HK-2 (cell line): ENCODE results near the gene KLK1.
"Not testable (repeated sequence)": the region's sequence is repeated elsewhere in the genome, so short reads cannot be mapped to it uniquely, and the experiment has no call there.

Experiments used
- DNase-seq: peaks from one replicate; pipeline ENCODE4 v3.0.0-alpha.2; 2018; ENCODE audit not compliant: unreplicated experiment

KLK1 gene

DNA sequence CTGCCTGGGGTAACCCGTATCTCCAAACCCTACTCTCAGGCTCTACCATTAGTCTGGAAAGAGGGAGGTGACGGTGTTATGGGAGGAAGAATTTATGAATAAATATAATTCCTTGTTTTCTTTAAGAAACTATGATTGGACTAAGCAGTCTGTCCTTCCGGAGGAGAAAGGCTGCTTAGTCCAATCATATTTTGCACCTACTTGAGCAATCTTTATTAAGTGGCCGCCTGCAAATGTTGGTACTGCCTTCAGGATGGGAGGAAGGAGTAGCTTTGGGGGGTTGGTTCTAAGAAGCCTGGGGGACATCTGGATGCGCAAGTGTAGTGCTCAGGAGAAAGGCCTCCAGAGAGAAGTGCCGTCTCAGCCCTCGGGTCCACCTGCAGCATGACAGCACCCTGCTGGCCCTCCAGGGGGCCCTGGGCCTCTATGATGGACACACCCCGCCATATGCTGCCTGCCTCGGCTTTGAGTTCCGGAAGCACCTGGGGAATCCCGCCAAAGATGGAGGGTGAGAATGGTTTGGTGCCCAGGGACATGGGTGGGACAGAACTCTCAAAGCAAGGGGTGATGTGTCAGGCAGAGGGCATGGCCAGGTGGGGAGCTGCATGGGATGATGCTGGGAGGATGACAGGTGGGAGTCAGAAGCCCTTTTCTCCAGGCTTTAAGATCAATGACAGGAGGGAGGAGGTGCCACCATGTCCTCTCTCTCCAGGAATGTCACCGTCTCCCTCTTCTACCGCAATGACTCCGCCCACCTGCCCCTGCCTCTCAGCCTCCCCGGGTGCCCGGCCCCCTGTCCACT is 29.3 kb downstream of the KLK1 start:
- peak; percentile 59 for DNase-seq

DNA sequence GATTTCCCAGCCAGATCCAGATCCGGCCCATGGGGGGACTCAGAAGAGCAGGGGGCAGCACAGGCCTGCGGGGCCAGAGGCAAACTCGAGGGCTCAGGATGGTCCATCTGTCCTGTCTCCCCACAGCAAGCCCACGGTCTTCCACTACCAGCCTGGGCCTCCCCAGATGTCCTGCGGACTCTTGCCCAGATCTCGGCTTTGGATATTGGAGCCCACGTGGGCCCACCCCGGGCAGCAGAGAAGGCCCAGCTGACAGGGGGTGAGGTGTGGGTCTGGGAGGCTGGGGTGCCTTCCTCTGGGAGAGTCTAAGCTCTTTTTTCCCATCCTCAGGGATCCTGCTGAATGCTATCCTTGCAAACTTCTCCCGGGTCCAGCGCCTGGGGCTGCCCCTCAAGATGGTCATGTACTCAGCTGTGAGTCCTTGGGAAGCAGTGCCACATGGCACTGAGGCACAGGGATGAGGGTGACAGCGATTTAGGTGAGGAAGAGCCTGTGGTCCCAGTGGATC is 30.0 kb downstream of the KLK1 start:
- DNase-seq = no peak

DNA sequence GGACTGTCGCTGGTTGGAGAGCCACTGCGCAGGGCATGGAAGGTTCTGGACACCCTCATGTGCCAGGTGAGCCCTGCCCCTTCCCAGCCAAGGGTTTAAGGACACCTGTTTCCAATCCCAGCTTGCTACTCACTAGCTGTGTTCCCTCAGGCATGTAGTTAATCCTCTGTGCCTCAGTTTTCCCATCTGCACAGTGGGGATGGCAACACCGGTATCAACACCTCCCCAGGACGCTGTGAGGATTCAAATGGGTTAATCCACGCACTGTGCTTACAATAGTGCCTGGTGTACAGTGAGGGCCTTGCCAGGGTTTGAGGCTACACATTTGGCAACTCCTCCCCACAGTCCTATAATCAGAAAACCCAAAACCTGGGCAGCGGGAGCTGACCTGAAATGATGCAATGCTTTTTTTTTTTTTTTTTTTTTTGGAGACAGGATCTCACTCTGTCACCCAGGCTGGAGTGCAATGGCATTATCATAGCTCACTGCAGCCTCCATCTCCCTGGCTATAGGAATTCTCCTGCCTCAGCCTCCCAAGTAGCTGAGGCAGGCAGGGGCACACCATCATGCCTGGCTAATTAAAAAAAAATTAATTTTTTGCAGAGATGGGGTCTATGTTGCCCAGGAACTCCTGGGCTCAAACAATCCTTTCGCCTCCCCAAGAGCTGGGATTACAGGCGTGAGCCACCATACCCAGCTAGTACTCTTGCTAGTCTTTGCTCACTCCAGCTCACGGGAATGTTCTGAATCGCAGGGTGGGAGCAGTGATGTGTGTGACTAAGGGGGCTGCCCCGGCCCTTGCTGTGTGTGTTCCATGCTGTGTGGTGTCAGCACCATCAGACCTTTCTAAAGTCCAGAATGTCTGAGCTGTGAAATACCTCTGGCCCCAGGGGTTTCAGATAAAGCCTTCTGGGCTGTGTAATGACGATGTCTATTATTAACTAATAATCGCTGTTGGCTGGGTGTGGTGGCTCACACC is 31.0 kb downstream of the KLK1 start:
- no peak for DNase-seq

DNA sequence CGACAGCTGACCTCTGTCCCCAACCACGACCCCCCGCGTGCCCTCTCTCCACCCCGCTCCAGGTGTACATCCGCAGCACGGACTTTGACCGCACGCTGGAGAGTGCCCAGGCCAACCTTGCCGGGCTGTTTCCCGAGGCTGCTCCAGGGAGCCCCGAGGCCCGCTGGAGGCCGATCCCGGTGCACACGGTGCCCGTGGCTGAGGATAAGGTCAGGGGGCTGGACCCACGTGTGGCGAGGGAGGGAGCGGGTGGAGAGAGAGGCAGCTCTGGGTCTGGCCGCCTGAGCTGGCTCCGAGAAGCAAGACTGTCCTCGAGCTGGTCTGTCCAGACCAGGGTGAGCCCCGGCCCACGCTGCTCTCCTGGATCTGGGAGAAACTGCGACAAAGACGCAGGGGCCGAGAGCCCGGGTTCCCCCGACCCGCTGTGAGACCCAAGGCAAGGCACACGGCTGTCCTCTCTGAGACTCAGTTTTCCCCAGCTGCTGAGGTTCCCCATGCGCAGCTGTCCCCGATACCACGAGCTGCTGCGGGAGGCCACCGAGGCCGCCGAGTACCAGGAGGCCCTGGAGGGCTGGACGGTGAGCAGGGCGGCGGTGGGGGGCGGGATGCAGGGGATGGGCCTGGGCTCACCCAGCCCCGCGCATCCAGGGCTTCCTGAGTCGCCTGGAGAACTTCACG is 31.9 kb downstream of the KLK1 start:
- DNase-seq = no peak

DNA sequence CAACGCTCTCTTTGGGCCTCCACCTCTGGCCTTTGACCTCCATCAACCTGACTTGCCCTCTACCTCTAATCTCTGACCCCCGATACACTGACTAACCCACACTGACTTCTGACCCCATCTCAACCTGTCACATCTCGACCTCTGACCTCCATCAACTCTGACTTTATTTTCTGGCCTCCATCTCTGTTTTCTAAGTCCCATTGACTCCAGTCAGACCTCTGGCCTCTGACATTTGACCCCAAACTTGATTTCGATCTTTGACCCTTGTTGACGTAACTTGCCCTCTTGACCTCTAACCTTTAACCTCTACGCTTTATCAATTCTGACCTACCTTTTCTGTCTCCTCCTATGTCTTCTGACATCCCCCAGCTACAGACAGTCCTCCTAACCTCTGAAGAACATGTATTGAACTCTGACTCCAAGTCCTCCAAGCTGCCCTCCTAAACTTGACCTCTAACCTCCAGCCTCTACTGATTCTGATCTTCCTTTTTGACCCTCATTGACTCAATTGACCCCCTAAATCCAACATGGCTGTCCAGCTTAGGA is 32.6 kb downstream of the KLK1 start:
- no peak for DNase-seq

DNA sequence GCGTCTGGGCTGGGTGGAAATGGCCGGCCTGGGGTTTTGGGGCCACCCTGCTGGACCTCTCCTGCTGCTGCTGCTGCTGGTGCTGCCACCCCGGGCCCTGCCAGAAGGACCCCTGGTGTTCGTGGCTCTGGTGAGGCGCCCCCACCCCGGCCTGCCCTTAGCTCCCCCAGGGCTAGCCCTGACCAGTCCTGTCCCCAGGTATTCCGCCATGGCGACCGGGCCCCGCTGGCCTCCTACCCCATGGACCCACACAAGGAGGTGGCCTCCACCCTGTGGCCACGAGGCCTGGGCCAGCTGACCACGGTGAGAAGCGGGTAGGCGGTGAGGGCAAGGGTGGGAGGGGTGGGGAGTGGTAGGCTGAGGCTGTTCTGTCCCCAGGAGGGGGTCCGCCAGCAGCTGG is 33.2 kb downstream of the KLK1 start, which contains the start of gene ACP4:
TSS of gene ACP4 (plus strand) at position 20 of the 400 bp plus-strand sequence. CDS start at position 20, 0 bp downstream.
- no peak for DNase-seq

DNA sequence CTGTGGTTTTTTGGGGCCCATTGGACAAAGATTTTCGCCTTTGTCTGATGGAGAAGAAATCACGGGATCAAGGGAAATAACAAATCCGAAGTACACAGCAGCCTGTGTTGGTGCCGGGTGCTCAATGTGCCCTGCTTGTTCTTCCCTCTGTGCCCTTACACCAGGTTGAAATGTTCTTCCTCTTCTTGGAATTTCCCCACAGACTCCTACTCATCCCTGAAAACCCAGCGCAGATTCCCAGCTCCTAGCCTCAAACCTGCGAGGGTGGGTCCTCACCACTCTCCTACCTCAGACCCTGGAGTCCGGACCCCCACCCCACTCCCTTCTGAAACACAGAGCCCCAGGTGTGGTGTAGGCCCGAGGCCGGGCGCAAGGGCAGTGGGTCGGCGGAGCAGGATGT is 38.3 kb downstream of the KLK1 start:
- no peak for DNase-seq

DNA sequence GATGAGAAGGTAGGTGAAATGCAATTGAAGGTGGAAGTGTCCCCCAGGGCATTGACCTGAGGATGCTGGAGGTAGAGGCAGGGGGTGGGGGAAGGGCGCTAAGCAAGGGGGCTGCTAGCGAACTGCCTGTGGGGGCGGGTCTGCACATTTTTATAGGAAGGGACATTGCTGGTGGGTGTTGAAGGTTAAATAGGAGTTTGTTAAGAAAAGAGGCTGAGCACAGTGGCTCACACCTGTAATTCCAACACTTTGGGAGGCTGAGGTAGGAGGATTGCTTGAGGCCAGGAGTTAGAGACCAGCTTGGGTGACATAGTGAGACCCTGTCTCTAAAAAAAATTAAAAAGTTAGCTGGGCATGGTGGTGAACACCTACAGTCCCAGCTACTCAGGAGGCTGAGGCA is 38.9 kb downstream of the KLK1 start:
- no peak for DNase-seq

DNA sequence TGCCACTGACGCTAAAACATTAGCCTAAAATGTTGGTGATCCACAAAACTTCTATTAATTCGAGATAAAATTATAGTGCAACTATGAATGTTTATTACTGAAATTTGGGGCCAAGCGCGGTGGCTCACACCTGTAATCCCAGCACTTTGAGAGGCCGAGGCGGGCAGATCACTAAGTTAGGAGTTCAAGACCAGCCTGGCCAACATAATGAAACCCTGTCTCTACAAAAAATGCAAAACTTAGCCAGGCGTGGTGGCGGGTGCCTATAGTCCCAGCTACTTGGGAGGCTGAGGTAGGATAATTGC is 39.8 kb downstream of the KLK1 start:
- DNase-seq = not testable (repeated sequence)

DNA sequence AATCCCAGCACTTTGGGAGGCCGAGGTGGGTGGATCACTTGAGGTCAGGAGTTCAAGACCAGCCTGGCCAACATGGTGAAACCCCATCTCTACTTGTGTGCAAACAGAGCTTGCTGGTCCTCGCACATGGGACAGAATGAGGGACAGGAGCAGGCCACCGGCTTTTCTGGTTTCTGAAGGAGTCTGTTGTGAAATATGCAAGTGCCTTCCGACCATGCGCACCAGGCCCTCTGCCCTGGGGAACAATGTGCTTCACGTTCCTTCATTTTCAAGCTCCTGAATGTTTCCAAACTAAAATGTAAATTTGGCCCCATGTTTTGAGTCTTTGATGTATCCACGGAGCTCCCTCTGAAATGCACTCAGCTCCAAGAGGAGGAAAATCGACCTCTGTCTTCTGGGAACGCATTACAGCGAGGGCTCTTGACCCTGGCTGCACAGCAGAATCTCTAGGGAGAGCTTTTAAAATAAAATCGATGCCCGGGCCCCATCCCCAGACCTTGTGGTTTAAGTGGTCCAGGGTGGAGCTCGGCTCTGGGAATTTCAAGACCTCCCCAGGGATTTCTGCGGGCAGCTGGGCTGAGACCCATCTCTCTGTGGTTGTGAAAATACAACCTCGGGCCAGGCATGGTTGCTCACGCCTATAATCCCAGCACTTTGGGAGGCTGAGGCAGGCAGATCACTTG is 42.7 kb downstream of the KLK1 start:
- no peak for DNase-seq

DNA sequence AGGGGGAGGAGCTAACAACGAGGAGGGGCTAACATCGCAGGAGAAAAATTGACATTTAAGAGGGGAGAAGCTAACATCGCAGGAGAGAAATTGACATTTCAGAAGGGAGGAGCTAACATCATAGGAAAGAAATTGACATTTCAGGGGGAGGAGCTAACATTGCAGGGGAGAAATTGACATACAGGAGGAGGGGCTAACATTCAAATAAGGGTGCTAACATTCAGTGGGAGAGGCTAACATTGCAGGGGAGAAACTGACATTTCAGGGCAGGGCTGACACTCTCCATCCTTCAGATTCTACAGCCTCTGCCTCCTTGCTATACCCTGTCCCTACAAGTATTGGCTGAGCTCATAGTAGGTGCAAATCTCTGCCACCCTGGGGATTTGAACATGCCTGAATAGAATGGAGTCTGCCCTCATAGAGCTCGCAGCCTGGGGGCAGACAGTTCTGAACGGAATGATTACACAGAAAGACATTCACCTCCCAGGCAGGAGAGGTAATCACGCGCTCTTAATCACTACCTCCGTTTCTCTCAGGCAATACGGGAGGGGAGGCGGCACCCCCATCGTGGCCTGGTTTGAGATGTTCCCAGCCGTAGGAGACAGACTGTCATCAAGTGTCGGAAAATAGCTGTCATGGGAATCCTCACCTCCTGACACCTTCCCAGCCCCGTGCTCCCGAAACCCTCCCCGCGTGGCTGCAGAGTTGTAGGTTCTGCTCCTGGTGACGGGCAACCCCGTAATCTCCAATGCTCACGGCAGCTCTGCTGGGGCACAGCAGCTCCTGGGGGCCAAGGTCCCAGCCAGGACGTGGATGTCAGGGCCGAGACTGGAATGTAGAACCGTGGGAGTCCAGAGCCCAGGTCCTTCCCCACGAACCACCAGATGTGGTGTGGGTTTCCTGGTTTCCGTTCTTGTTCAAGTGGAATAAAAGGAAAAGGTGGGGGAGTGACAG is 43.8 kb downstream of the KLK1 start:
- DNase-seq = no peak

DNA sequence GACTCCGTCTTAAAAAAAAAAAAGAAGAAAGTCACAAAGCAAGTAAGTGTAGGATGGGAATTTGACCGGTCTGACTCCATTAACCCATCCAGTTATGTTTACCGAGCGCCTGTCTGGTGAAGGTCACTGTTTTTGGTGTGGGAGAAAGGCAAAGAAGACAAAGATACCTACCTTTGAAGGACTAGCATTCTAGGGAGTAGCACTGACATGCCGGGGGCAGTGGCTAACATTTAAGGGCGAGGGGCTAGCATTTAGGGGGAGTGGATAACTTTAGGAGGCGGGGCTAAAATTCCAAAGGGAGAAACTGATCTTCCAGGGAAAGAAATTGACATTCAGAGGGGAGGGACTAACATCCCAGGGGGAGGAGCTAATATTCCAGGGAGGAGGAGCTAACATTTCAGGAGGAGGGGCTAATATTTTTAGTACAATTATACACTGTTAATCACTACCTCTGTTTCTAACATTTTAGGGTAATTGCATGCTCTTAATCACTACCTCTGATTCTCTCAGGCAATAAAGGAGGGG is 44.6 kb downstream of the KLK1 start:
- no peak for DNase-seq

DNA sequence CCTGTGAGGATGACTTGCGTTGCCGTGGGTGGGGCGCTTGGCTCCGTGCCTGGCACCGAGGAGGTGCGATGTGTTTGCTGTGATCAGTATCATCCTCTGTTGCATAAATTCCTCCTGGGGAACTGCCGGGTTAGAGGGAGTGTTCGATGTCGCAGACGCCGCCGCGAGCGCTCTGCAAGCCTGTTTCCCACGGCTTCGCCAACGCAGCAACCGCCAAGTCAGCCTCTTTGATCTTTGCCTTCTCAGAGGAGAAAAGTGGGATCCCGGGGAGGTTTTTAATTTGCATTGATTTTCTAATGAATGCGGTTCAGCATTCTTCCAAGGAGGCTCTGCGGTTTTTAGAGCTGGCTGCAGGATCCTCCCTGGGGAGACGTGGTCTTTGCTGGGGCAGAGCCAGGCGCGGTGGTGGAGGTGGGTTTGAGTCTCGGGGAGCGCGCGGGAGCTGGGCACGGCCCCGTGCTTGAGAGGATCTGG is 45.7 kb downstream of the KLK1 start:
- DNase-seq = no peak

DNA sequence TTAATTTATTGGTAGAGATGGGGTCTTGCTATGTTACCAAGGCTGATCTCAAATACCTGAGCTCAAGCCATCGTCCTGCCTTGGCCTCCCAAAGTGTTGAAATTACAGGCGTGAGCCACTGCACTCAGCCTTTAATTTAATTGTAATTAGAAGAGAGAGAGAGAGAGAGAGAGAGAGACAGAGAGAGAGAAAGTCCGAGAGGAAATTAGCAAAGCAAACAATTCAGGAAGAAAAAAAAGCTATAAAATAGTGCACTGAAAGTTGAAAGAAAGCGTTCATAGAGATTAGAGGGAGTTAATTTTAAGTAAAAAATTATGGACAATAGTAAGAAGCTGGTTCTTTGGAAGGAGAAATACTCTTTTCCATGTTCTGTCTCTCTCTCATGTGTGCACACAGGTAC is 46.3 kb downstream of the KLK1 start:
- DNase-seq = no peak

DNA sequence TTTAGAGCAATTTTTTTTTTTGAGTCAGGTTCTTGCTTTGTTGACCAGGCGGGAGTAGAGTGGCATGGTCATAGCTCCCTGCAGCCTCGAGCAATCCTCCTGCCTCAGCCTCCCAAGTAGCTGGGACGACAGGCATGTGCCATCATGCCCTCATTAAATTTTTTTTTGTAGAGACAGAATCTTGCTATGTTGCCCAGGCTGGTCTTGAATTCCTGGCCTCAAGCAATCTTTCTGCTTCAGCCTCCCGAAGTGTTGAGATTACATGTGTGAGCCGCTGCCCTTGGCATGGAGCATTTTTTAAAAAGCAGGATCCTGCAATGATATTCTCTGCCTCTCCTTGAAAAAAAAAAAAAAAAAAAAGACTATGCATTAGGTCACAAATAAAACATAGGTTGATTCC is 47.5 kb downstream of the KLK1 start:
- no peak for DNase-seq

DNA sequence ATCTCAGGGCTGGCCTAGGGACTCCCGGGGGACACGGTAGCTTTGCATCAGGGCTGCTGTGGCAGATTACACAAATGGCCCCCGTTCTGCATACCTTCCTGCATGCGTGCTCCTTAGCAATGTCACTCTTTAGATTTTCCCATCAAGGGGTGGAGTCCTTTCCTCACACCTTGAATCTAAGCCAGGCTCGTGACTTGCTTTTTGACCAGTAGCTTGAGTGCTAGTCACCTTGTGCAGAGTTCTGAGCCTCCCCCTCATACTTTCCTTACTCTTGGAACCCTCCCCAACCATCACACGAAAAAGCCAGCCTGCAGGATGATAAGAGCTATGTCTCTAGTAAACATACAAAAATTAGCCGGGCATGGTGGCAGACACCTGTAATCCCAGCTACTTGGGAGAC is 50.1 kb downstream of the KLK1 start:
- not testable (repeated sequence) for DNase-seq

DNA sequence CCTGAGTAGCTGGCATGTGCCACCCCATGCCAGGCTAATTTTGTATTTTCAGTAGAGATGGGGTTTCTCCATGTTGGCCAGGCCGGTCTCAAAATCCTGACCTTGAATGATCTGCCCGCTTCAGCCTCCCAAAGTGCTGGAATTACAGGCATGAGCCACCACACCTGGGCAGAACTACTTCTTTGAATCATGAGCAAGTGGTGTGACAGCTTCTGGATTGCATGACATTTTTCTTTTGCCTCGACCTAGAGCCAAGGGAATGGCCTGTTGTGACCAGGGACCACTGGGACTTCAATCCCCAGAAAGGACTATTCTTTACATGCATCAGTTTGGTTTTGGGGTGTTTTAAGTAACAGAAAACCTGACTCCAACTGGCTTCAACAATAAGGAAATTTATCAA is 50.7 kb downstream of the KLK1 start:
- DNase-seq = not testable (repeated sequence)

DNA sequence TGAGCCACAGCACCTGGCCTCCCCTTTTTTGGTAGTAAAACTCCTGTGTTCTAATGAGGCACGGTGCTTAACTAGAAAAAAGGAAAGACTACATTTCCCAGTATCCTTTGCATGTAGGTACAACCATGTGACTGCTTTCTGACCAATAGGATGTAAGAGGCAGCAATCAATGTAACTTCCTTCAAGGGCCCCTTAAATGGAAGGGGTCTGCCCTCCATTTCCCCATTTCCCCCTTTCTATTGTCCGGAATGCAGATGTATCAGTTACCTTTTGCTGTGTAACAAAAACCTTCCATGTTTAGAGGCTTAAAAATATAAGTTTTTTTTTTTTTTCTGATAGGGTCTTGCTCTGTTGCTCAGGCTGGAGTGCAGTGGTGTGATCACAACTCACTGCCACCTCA is 51.1 kb downstream of the KLK1 start:
- no peak for DNase-seq

DNA sequence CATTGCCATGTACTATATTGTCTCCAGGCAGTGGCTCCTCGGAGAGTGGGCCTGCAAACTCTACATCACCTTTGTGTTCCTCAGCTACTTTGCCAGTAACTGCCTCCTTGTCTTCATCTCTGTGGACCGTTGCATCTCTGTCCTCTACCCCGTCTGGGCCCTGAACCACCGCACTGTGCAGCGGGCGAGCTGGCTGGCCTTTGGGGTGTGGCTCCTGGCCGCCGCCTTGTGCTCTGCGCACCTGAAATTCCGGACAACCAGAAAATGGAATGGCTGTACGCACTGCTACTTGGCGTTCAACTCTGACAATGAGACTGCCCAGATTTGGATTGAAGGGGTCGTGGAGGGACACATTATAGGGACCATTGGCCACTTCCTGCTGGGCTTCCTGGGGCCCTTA is 52.7 kb downstream of the KLK1 start:
- DNase-seq = no peak

DNA sequence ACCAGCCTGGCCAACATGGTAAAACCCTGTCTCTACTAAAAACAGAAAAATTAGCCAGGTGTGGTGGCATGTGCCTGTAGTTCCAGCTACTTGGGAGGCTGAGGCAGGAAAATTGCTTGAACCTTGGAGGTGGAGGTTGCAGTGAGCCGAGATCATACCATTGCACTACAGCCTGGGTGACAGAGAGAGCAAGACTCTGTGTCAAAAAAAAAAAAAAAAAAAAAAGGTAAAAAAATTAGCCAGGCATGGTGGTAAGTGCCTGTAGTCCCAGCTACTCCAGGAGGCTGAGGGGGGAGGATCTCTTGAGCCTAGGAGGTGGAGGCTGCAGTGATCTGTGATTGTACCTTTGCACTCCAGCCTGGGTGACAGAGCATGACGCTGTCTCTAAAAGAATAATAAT is 53.4 kb downstream of the KLK1 start, which contains the start of gene GPR32:
TSS of gene GPR32 (plus strand) at position 301 of the 400 bp plus-strand sequence. CDS start 137 bp downstream, outside the sequence.
- not testable (repeated sequence) for DNase-seq
